Lung (tissue), 12 donors: ENCODE measurements around the gene BORCS5. TPM values are rescaled to one million over a fixed set of nuclear protein-coding genes. Genes with fewer than 3 reads are reported as not detected.
A peak's percentile ranks its signal among the peaks of the same experiment; 100 is the strongest.

Experiments used
- ATAC-seq: fragments of 200-7000 bp; cut with Tn5 transposase; one replicate; pipeline ENCODE4 v1.9.1; 2020; ENCODE audit warnings: moderate number of reproducible peaks; ENCODE audit not compliant: insufficient read depth, low FRiP score
- DNase-seq, 3 donors: peaks; one replicate each; pipeline ENCODE4 v3.0.0-alpha.2; 2013 to 2017
- H3K27ac ChIP-seq, 2 donors: one replicate each; pipeline ENCODE4 v1.5.1; 2013; ENCODE audit warnings: mild to moderate bottlenecking in 2 of 2, moderate library complexity in 2 of 2, control low read depth in 1 of 2, inconsistent platforms in 1 of 2, low read depth in 1 of 2, low read length in 1 of 2
- H3K27me3 ChIP-seq, 3 donors: one replicate each; pipeline ENCODE4 v1.5.1; 2013; ENCODE audit warnings: low read length in 2 of 3; ENCODE audit not compliant: control insufficient read depth in 3 of 3, insufficient read depth in 3 of 3
- H3K36me3 ChIP-seq, 4 donors: one replicate each; pipeline ENCODE4 v1.5.1; 2013; ENCODE audit warnings: low read length in 4 of 4, mild to moderate bottlenecking in 1 of 4, moderate library complexity in 1 of 4; ENCODE audit not compliant: control insufficient read depth in 4 of 4, insufficient read depth in 4 of 4
- H3K4me1 ChIP-seq, 5 donors: one replicate each; pipeline ENCODE4 v1.5.1; 2013; ENCODE audit warnings: low read length in 5 of 5, mild to moderate bottlenecking in 2 of 5, moderate library complexity in 1 of 5; ENCODE audit not compliant: control insufficient read depth in 5 of 5, insufficient read depth in 5 of 5
- H3K4me3 ChIP-seq: one replicate; pipeline ENCODE4 v1.5.1; 2013; ENCODE audit warnings: mild to moderate bottlenecking, control low read depth, moderate library complexity
- H3K9ac ChIP-seq, 2 donors: one replicate each; pipeline ENCODE4 v1.5.1; 2013; ENCODE audit warnings: low read length in 2 of 2, control low read depth in 1 of 2; ENCODE audit not compliant: insufficient read depth in 1 of 2
- H3K9me3 ChIP-seq, 4 donors: one replicate each; pipeline ENCODE4 v1.5.1; 2013; ENCODE audit warnings: low read length in 3 of 4, mild to moderate bottlenecking in 1 of 4, moderate library complexity in 1 of 4; ENCODE audit not compliant: control insufficient read depth in 4 of 4, insufficient read depth in 3 of 4
- WGBS, 2 donors: extraction: QIAGEN DNeasy Blood & Tissue Kit; methylation state at CpG; one replicate each; pipeline ENCODE4 v1.1.7; 2013; 5-methylcytosine and 5-hydroxymethylcytosine counted together
- polyA plus RNA-seq, 2 donors: library from polyadenylated mRNA; stranded (reverse); fragments of 200-250 nt; gene quantifications; one replicate each; pipeline ENCODE4 v1.2.1, GENCODE V29; 2013
- total RNA-seq, 2 donors: library from RNA; depleted of rRNA in 1 of 2; stranded (reverse); fragments of >200 nt in 1 of 2; gene quantifications; one replicate each; pipeline ENCODE4 v1.2.1, GENCODE V29; 2014 to 2021
- TF ChIP-seq, protein P1 (sequence below): IDR thresholded peaks from 2 replicates; pipeline ENCODE4 v1.5.1; 2012; ENCODE audit warnings: mild to moderate bottlenecking; ENCODE audit errors: control extremely low read depth, extremely low read depth
- donor health status: control.
- donor health status: control.
- donor health status: Bipolar disorder and iron deficiency.
- donor health status: healthy.
- donor health status: DM: yes; HTN: yes; CAD: no.

BORCS5 gene
- total and polyA plus RNA-seq, 4 donors = 4.7 to 26.8 (median 10.3) TPM

DNA sequence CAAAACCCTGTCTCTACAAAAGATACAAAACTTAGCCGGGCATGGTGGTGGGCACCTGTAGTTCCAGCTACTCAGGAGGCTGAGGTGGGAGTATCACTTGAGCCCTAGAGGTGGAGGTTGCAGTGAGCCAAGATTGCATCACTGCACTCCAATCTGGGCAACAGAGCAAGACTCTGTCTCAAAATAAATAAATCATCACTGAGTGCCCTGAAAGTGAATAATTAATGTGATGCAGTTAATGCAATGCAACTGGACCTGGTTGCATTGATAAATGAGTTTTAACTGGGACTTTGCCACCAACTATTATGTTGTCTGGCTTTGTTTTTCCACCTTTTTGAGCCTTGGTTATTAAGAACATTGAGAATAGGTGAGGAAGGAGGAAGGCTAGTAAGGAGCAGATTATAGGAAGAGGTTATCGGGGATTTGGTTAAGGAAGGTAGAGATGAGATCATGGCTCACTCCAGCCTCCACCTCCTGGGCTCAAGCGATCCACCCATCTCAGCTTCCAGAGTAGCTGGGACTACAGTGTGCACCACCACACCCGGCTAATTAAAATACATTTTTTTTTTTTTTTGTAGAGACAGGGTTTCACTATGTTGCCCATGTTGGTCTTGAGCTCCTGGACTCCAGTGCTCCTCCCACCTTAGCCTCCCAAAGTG is 8.0 kb downstream of the BORCS5 start:
- Histone ChIP-seq H3K27ac (no peak overlapping the region), H3K4me1 (peaks cover 0 to 2% (median 0%) of the 10 kb centered on the region in 5 donors), H3K9me3 (no peaks in the 10 kb centered on the region), H3K4me3 (no peak overlapping the region), H3K9ac (no peak overlapping the region), H3K36me3 (peaks cover 0 to 6% (median 2%) of the 10 kb centered on the region in 4 donors), H3K27me3 (no peaks in the 10 kb centered on the region)
- TF ChIP-seq, protein P1, sequence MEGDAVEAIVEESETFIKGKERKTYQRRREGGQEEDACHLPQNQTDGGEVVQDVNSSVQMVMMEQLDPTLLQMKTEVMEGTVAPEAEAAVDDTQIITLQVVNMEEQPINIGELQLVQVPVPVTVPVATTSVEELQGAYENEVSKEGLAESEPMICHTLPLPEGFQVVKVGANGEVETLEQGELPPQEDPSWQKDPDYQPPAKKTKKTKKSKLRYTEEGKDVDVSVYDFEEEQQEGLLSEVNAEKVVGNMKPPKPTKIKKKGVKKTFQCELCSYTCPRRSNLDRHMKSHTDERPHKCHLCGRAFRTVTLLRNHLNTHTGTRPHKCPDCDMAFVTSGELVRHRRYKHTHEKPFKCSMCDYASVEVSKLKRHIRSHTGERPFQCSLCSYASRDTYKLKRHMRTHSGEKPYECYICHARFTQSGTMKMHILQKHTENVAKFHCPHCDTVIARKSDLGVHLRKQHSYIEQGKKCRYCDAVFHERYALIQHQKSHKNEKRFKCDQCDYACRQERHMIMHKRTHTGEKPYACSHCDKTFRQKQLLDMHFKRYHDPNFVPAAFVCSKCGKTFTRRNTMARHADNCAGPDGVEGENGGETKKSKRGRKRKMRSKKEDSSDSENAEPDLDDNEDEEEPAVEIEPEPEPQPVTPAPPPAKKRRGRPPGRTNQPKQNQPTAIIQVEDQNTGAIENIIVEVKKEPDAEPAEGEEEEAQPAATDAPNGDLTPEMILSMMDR = no peak
- WGBS, 2 donors = 97 to 99% methylated on average over 4 of the region's 4 CpGs
- DNase-seq = no peak
- no peak for ATAC-seq

- no peak overlapping the region for H3K27ac ChIP-seq
- H3K9ac ChIP-seq = no peak overlapping the region
- peaks cover 0 to 6% (median 2%) of the 10 kb centered on the region in 4 donors for H3K36me3 ChIP-seq
- 89% methylated on average over 5 of the region's 5 CpGs for WGBS, 2 donors
- ATAC-seq (no peak), DNase-seq (no peak)
- TF ChIP-seq, protein P1 = no peak
- no peaks in the 10 kb centered on the region for H3K9me3 ChIP-seq
- H3K4me3 ChIP-seq = no peak overlapping the region
- peaks cover 0 to 2% (median 0%) of the 10 kb centered on the region in 5 donors for H3K4me1 ChIP-seq
- no peaks in the 10 kb centered on the region for H3K27me3 ChIP-seq
Observed at GRCh38 chr12:12365446-12365802, 8.5 kb downstream of the BORCS5 start.

- H3K4me1 ChIP-seq = peaks cover 0 to 2% (median 0%) of the 10 kb centered on the region in 5 donors
- ATAC-seq (no peak), DNase-seq (no peak)
- TF ChIP-seq, protein P1 = no peak
- no peaks in the 10 kb centered on the region for H3K9me3 ChIP-seq
- peak overlapping the region in 1 of 2 donors; percentile 13 for H3K9ac ChIP-seq
- peaks cover 0 to 6% (median 2%) of the 10 kb centered on the region in 4 donors for H3K36me3 ChIP-seq
- H3K4me3 ChIP-seq = no peak overlapping the region
- 29 to 48% methylated on average over 4 of the region's 4 CpGs for WGBS, 2 donors
- H3K27me3 ChIP-seq = no peaks in the 10 kb centered on the region
- no peak overlapping the region for H3K27ac ChIP-seq
Observed at GRCh38 chr12:12365931-12366431, 9.1 kb downstream of the BORCS5 start.
